DOHH2 (cell line): Measurements from ENCODE around the gene OXCT1.

Experiments
- H3F3A ChIP-seq: fragments of 200-600 bp; sonication (generic), shearing (Covaris generic); 2 replicates; pipeline ENCODE4 v1.6.0; 2016; ENCODE audit warnings: antibody characterized with exemption, mild to moderate bottlenecking; ENCODE audit not compliant: control insufficient read depth, insufficient read depth
- H3K27ac ChIP-seq: fragments of 200-600 bp; sonication (generic); 2 replicates; pipeline ENCODE4 v1.5.1; 2014; ENCODE audit warnings: low read depth, mild to moderate bottlenecking, low read length, moderate library complexity
- H3K27me3 ChIP-seq: fragments of 200-600 bp; sonication (generic); 2 replicates; pipeline ENCODE4 v1.6.1; 2014; ENCODE audit warnings: mild to moderate bottlenecking, low read length, mixed read lengths; ENCODE audit not compliant: control insufficient read depth
- H3K36me3 ChIP-seq: fragments of 200-600 bp; sonication (generic); 2 replicates; pipeline ENCODE4 v1.6.1; 2014; ENCODE audit warnings: mild to moderate bottlenecking, low read length, moderate library complexity, mixed read lengths; ENCODE audit not compliant: control insufficient read depth
- H3K4me1 ChIP-seq: fragments of 200-600 bp; sonication (generic); 2 replicates; pipeline ENCODE4 v1.6.1; 2014; ENCODE audit warnings: mild to moderate bottlenecking, low read length, mixed read lengths; ENCODE audit not compliant: control insufficient read depth
- H3K4me2 ChIP-seq: fragments of 200-600 bp; sonication (generic); 2 replicates; pipeline ENCODE4 v1.6.0; 2014; ENCODE audit warnings: mild to moderate bottlenecking, low read length, moderate library complexity
- H3K4me3 ChIP-seq: fragments of 200-600 bp; sonication (generic); 2 replicates; pipeline ENCODE4 v1.5.1; 2014; ENCODE audit warnings: mild to moderate bottlenecking, low read length, mixed read lengths
- H3K79me2 ChIP-seq: fragments of 200-600 bp; sonication (generic); 2 replicates; pipeline ENCODE4 v1.6.1; 2014; ENCODE audit warnings: mild to moderate bottlenecking, low read length, mixed read lengths; ENCODE audit not compliant: control insufficient read depth
- H3K9me2 ChIP-seq: fragments of 200-600 bp; sonication (generic); replicated peaks from 2 replicates; pipeline ENCODE4 v1.6.1; 2014; ENCODE audit warnings: mild to moderate bottlenecking, low read length, mixed read lengths; ENCODE audit not compliant: control insufficient read depth
- H3K9me3 ChIP-seq: fragments of 200-600 bp; sonication (generic); 2 replicates; pipeline ENCODE4 v1.6.1; 2014; ENCODE audit warnings: antibody characterized with exemption, low read length, mixed read lengths; ENCODE audit not compliant: control insufficient read depth, insufficient read depth
- H4K20me1 ChIP-seq: fragments of 200-600 bp; sonication (generic); 2 replicates; pipeline ENCODE4 v1.6.0; 2014; ENCODE audit warnings: low read depth, mild to moderate bottlenecking, antibody characterized with exemption, low read length, moderate library complexity; ENCODE audit not compliant: control insufficient read depth, insufficient read depth
- EZH2phosphoT487 ChIP-seq: fragments of 200-600 bp; sonication (generic); IDR thresholded peaks from 2 replicates; pipeline ENCODE4 v1.6.1; 2017; ENCODE audit warnings: borderline replicate concordance, mild to moderate bottlenecking, antibody characterized with exemption, low read length, moderate library complexity, mixed read lengths
- TF ChIP-seq, protein P1 (sequence below): fragments of 200-600 bp; sonication (generic); IDR thresholded peaks from one replicate; pipeline ENCODE4 v1.5.1; 2014; ENCODE audit warnings: antibody characterized with exemption, mild to moderate bottlenecking, low read depth, low read length; ENCODE audit not compliant: poor library complexity, severe bottlenecking

Gene OXCT1

DNA sequence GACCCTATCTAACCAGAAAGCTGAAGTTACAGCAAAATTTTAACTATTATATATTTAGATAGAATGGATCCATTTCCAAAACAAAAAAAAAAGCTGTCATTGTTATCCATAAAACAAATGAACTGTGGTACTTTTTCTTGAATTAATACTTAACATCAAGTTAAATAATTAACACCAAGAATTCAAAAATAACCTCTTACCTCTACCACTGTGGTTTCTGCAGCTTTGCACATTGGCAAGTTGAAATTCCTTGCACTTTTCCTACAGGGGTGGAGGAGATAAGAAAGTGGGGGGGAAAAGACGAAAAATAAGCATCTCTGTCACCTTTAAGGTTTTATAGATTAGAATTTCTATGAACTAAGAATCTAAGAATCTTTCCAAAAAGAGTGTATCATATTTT lies 30.0 kb downstream of the OXCT1 start:
- no peaks in the 10 kb centered on the region for H3K9me2 ChIP-seq
- H3K27me3 ChIP-seq, result no peaks in the 10 kb centered on the region
- peaks cover 79% of the 10 kb centered on the region for H3K36me3 ChIP-seq
- H3F3A ChIP-seq, result peaks cover 14% of the 10 kb centered on the region
- H3K4me3 ChIP-seq, result no peak overlapping the region
- H3K4me2 ChIP-seq, result no peak overlapping the region
- TF ChIP-seq EZH2phosphoT487, result no peak
- TF ChIP-seq, protein P1, sequence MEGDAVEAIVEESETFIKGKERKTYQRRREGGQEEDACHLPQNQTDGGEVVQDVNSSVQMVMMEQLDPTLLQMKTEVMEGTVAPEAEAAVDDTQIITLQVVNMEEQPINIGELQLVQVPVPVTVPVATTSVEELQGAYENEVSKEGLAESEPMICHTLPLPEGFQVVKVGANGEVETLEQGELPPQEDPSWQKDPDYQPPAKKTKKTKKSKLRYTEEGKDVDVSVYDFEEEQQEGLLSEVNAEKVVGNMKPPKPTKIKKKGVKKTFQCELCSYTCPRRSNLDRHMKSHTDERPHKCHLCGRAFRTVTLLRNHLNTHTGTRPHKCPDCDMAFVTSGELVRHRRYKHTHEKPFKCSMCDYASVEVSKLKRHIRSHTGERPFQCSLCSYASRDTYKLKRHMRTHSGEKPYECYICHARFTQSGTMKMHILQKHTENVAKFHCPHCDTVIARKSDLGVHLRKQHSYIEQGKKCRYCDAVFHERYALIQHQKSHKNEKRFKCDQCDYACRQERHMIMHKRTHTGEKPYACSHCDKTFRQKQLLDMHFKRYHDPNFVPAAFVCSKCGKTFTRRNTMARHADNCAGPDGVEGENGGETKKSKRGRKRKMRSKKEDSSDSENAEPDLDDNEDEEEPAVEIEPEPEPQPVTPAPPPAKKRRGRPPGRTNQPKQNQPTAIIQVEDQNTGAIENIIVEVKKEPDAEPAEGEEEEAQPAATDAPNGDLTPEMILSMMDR, result no peak
- peaks cover 15% of the 10 kb centered on the region for H3K4me1 ChIP-seq
- H3K9me3 ChIP-seq, result no peaks in the 10 kb centered on the region
- H3K27ac ChIP-seq, result no peak overlapping the region
- H4K20me1 ChIP-seq, result no peaks in the 10 kb centered on the region
- no peaks in the 10 kb centered on the region; the same call in 1 of the 2 replicates for H3K79me2 ChIP-seq

- H3K79me2 ChIP-seq, result no peaks in the 10 kb centered on the region; the same call in 1 of the 2 replicates
- no peaks in the 10 kb centered on the region for H3F3A ChIP-seq
- peaks cover 83% of the 10 kb centered on the region for H3K36me3 ChIP-seq
- H3K4me3 ChIP-seq, result no peak overlapping the region
- no peaks in the 10 kb centered on the region for H3K27me3 ChIP-seq
- H3K9me2 ChIP-seq, result no peaks in the 10 kb centered on the region
- H3K4me1 ChIP-seq, result peaks cover 3% of the 10 kb centered on the region
- H3K27ac ChIP-seq, result no peak overlapping the region
- no peak for TF ChIP-seq EZH2phosphoT487
- TF ChIP-seq, protein P1, result no peak
- no peak overlapping the region for H3K4me2 ChIP-seq
- no peaks in the 10 kb centered on the region for H3K9me3 ChIP-seq
- H4K20me1 ChIP-seq, result no peaks in the 10 kb centered on the region
Observed at GRCh38 chr5:41837793-41838192, 32.4 kb downstream of the OXCT1 start.

DNA sequence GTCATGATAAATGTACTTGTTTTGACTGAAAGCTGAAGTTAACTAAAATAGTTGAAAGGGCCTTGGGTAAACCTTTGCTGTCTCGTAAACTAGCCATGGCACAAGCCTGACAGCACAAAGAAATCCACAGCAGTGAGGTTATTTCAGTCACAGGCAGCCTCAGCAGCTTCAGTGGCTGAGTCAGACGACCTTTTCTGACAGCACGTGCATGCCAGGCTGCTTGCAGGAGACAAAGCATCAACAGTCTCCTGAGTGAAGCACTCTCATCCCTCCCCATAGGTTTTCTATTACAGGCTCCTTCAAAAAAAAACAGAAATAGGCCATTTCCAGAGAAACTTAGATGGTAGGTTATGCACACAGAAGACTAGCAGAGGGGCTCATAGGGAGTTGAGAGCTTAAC lies 34.6 kb downstream of the OXCT1 start:
- peaks cover 84% of the 10 kb centered on the region for H3K36me3 ChIP-seq
- TF ChIP-seq EZH2phosphoT487, result no peak
- TF ChIP-seq, protein P1, result no peak
- H3K4me3 ChIP-seq, result no peak overlapping the region
- no peaks in the 10 kb centered on the region for H3K4me1 ChIP-seq
- H3K9me2 ChIP-seq, result no peaks in the 10 kb centered on the region
- H4K20me1 ChIP-seq, result no peaks in the 10 kb centered on the region
- H3K79me2 ChIP-seq, result no peaks in the 10 kb centered on the region; the same call in 1 of the 2 replicates
- no peak overlapping the region for H3K4me2 ChIP-seq
- no peaks in the 10 kb centered on the region for H3K9me3 ChIP-seq
- H3K27me3 ChIP-seq, result no peaks in the 10 kb centered on the region
- H3F3A ChIP-seq, result no peaks in the 10 kb centered on the region
- H3K27ac ChIP-seq, result no peak overlapping the region
